ENCODE results near the gene GMPPA.

Gene GMPPA

GRCh38 chr2:219522111-219523030 lies 23.7 kb downstream of the GMPPA start:
- no peak for DNase-seq

GRCh38 chr2:219523031-219523671 lies 24.5 kb downstream of the GMPPA start:
- DNase-seq, result no peak

GRCh38 chr2:219524817-219525216 lies 26.1 kb downstream of the GMPPA start:
- DNase-seq, result no peak

GRCh38 chr2:219525533-219526232 lies 27.0 kb downstream of the GMPPA start:
- DNase-seq, result no peak

- DNase-seq, result no peak
These were observed 27.8 kb downstream of the GMPPA start for GRCh38 chr2:219526320-219527075.

GRCh38 chr2:219527076-219527394 lies 28.3 kb downstream of the GMPPA start:
- DNase-seq, result no peak

- no peak for DNase-seq
These were observed 28.8 kb downstream of the GMPPA start for GRCh38 chr2:219527472-219527871.

GRCh38 chr2:219530048-219530963 lies 31.6 kb downstream of the GMPPA start:
- peak; percentile 80 for DNase-seq

- no peak for DNase-seq
These were observed 33.1 kb downstream of the GMPPA start for GRCh38 chr2:219531639-219532377.

- no peak for DNase-seq
These were observed 33.6 kb downstream of the GMPPA start for GRCh38 chr2:219532378-219532649.

- no peak for DNase-seq
These were observed 35.4 kb downstream of the GMPPA start for GRCh38 chr2:219533930-219534661.

GRCh38 chr2:219536425-219536824 lies 37.7 kb downstream of the GMPPA start:
- no peak for DNase-seq

GRCh38 chr2:219536967-219537366 lies 38.3 kb downstream of the GMPPA start:
- DNase-seq, result no peak

GRCh38 chr2:219537657-219538488 lies 39.2 kb downstream of the GMPPA start:
- no peak for DNase-seq

GRCh38 chr2:219538504-219538951 lies 39.8 kb downstream of the GMPPA start:
- no peak for DNase-seq

- no peak for DNase-seq
These were observed 40.5 kb downstream of the GMPPA start for GRCh38 chr2:219538956-219539788.

- no peak for DNase-seq
These were observed 41.4 kb downstream of the GMPPA start for GRCh38 chr2:219539926-219540678.

All from activated T-cell treated with anti-CD3 and anti-CD28 coated beads for 4 hours (primary cell).